GM13976 (cell line): ENCODE measurements around the gene CACNA1A.

ENCODE experiments used
- DNase-seq: peaks from one replicate; pipeline ENCODE4 v3.0.0; 2012; ENCODE audit warnings: low spot score
- CTCF ChIP-seq: IDR thresholded peaks from 2 replicates; pipeline ENCODE4 v1.5.1; 2012; ENCODE audit warnings: borderline replicate concordance, mild to moderate bottlenecking; ENCODE audit not compliant: insufficient read depth; ENCODE audit errors: extremely low read depth, missing control alignments, control extremely low read depth
- in situ Hi-C: fragments of 300-500 bp; cut with MboI; formaldehyde crosslinking; loops from one replicate; pipeline ENCODE4 v1.12.0; 2022; ENCODE audit warnings: low sequenced_read_pairs, mixed read lengths, inconsistent platforms; ENCODE audit not compliant: unreplicated experiment

Gene CACNA1A

GRCh38 chr19:13220847-13221246 lies 285.4 kb downstream of the CACNA1A start:
- no peak for TF ChIP-seq CTCF
- in situ Hi-C loops = no loop called here
- no peak for DNase-seq

GRCh38 chr19:13215572-13216380 lies 290.5 kb downstream of the CACNA1A start:
- in situ Hi-C loops = no loop called here
- DNase-seq = no peak
- TF ChIP-seq CTCF = no peak

DNA sequence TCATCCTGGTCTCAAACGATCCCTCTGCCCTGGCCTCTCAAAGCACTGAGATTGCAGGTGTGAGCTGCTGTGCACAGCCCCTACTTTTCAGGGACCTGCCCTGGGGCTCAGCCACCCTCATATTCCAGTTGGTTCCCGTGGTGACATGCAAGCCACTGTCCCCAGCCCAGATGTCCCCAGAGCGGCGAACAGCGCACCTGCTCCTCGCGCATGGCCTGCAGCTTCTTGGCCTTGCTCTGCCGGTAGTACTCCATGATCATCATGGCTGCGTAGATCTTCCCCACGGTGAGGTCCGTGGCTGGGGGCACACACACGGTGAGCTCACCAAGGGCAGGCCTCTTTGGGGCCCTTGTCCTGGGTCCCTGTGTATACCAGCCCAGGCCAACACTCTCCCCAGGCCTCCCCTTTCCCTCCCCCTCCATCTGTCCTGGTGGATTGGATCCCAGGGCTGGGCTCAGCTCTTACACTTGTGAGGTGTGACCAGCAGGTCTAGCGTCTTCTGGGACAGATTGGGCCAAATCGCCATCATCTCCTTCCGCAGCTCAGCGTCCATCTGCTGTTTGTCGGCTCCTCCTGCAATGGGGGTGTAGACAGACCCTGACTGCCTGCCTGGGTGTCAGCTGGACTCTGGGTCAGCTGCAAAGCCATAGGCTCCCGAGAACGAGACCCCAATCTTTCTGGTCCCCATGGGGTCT lies 292.1 kb downstream of the CACNA1A start:
- in situ Hi-C loops = no loop called here
- DNase-seq = no peak
- no peak for TF ChIP-seq CTCF

GRCh38 chr19:13212759-13213330 lies 293.4 kb downstream of the CACNA1A start:
- peak; percentile 67 for TF ChIP-seq CTCF
- DNase-seq = peak; percentile 75
- in situ Hi-C loops = no loop called here

DNA sequence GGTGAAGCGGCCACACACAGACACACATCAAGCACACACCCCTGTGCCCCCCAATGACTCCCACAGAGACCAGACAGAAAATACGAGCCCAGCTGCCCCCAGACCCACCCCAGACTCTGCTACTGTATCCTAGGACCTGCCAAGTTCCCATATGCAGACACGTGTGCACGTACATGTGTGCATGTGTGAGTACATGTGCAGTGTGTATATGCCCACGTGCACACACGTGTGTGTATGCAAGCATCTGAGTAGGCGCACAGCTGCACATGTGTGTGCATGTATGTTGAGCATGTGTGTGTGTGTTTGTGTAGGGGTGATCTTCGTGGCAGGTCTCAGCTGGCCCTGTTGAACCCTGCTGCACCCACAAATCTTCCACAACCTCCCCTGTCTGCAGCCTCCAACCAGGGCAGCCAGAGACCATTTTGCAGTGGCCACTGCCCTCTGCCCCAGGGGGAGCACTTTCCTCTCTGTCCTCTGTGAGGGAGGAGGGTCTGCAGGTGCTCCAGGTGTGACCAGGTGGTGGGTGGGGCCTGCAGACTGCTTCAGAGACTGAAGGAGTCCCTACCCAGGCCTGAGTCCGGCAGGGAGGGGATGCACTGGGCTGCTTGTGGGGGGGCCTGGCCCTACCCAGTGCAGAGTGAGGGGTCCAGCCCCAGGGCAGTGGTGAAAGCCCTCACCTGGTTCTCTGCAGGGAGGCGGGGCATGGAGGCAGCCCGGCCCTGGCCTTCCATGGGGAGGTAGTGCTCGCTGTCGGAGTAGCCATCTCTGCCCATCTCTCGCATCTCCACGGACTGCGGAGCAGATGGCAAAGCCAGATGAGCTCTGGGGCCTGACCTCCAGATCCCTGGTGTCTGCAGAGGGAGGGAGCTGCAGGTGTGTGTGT lies 294.6 kb downstream of the CACNA1A start:
- in situ Hi-C loops = no loop called here

More for the DNA sequence above, 294.6 kb downstream of the CACNA1A start:
- TF ChIP-seq CTCF = no peak
- no peak for DNase-seq
